Measurements from ENCODE around the gene SAMD1.

SAMD1 gene

GRCh38 chr19:14135985-14136508, 45.5 kb upstream of the SAMD1 start:
- no peaks in the 10 kb centered on the region for H3K27me3 ChIP-seq (ENCODE audit: insufficient read depth, low read depth)
- H3K27ac ChIP-seq, result peak overlapping the region; percentile 40
- peak overlapping the region; percentile 62 for H3K4me2 ChIP-seq
- H3K4me3 ChIP-seq (IDR thresholded peaks at IDR 0.05; ENCODE audit: insufficient read depth, low read depth, low read length), result no peak overlapping the region
- H3K9ac ChIP-seq, result peak overlapping the region; percentile 61; the same call in 1 of the 2 replicates
- H2AFZ ChIP-seq (ENCODE audit: low read depth), result peak overlapping the region; percentile 61
- peaks cover 28% of the 10 kb centered on the region for H3K79me2 ChIP-seq (ENCODE audit: insufficient read depth, low read depth)
- TF ChIP-seq CTCF (conservative IDR thresholded peaks at IDR 0.05; ENCODE audit: low read depth, low read length), result no peak
- peaks cover 23% of the 10 kb centered on the region for H3K4me1 ChIP-seq (ENCODE audit: low read depth, poor library complexity, severe bottlenecking)
- H4K20me1 ChIP-seq (ENCODE audit: insufficient read depth), result no peaks in the 10 kb centered on the region
- no peaks in the 10 kb centered on the region for H3K36me3 ChIP-seq (ENCODE audit: insufficient read depth)

GRCh38 chr19:14135355-14135754, 44.8 kb upstream of the SAMD1 start:
- Histone ChIP-seq H2AFZ (ENCODE audit: low read depth) (no peak overlapping the region), H3K27ac (no peak overlapping the region), H3K79me2 (ENCODE audit: insufficient read depth, low read depth) (peaks cover 28% of the 10 kb centered on the region), H3K4me2 (peak overlapping the region; percentile 62), H3K27me3 (ENCODE audit: insufficient read depth, low read depth) (no peaks in the 10 kb centered on the region), H4K20me1 (ENCODE audit: insufficient read depth) (no peaks in the 10 kb centered on the region), H3K36me3 (ENCODE audit: insufficient read depth) (no peaks in the 10 kb centered on the region), H3K9ac (peak overlapping the region; percentile 61; the same call in 1 of the 2 replicates), H3K4me1 (ENCODE audit: low read depth, poor library complexity, severe bottlenecking) (peaks cover 24% of the 10 kb centered on the region), H3K4me3 (IDR thresholded peaks at IDR 0.05; ENCODE audit: insufficient read depth, low read depth, low read length) (no peak overlapping the region)
- TF ChIP-seq CTCF (conservative IDR thresholded peaks at IDR 0.05; ENCODE audit: low read depth, low read length), result no peak

- Histone ChIP-seq H3K27ac (peak overlapping the region; percentile 49; the same call in 1 of the 2 replicates), H2AFZ (ENCODE audit: low read depth) (no peak overlapping the region), H3K36me3 (ENCODE audit: insufficient read depth) (no peaks in the 10 kb centered on the region), H3K4me1 (ENCODE audit: low read depth, poor library complexity, severe bottlenecking) (peaks cover 39% of the 10 kb centered on the region), H3K27me3 (ENCODE audit: insufficient read depth, low read depth) (no peaks in the 10 kb centered on the region), H4K20me1 (ENCODE audit: insufficient read depth) (no peaks in the 10 kb centered on the region), H3K4me3 (IDR thresholded peaks at IDR 0.05; ENCODE audit: insufficient read depth, low read depth, low read length) (no peak overlapping the region), H3K79me2 (ENCODE audit: insufficient read depth, low read depth) (peaks cover 8% of the 10 kb centered on the region; the same call in 1 of the 2 replicates), H3K4me2 (peak overlapping the region; percentile 71), H3K9ac (no peak overlapping the region)
- no peak for TF ChIP-seq CTCF (conservative IDR thresholded peaks at IDR 0.05; ENCODE audit: low read depth, low read length)
Measured at GRCh38 chr19:14127929-14128509, 37.5 kb upstream of the SAMD1 start.

GRCh38 chr19:14127176-14127575, 36.6 kb upstream of the SAMD1 start:
- Histone ChIP-seq H3K79me2 (ENCODE audit: insufficient read depth, low read depth) (peaks cover 1% of the 10 kb centered on the region; the same call in 1 of the 2 replicates), H4K20me1 (ENCODE audit: insufficient read depth) (no peaks in the 10 kb centered on the region), H3K27me3 (ENCODE audit: insufficient read depth, low read depth) (no peaks in the 10 kb centered on the region), H2AFZ (ENCODE audit: low read depth) (no peak overlapping the region), H3K4me2 (peak overlapping the region; percentile 71; the same call in 1 of the 2 replicates), H3K4me3 (IDR thresholded peaks at IDR 0.05; ENCODE audit: insufficient read depth, low read depth, low read length) (no peak overlapping the region), H3K4me1 (ENCODE audit: low read depth, poor library complexity, severe bottlenecking) (peaks cover 39% of the 10 kb centered on the region), H3K27ac (no peak overlapping the region), H3K9ac (no peak overlapping the region), H3K36me3 (ENCODE audit: insufficient read depth) (no peaks in the 10 kb centered on the region)
- TF ChIP-seq CTCF (conservative IDR thresholded peaks at IDR 0.05; ENCODE audit: low read depth, low read length), result no peak

Measured in KMS-11 (cell line).